HCT116 (cell line): ENCODE measurements around the gene THADA. TPM values are rescaled to one million over a fixed set of nuclear protein-coding genes. Genes with fewer than 3 reads are reported as not detected.

Experiments
- ATAC-seq: fragments of 200-7000 bp; cut with Tn5 transposase; 2 replicates; pipeline ENCODE4 v1.9.1; 2020; ENCODE audit warnings: mild to moderate bottlenecking, moderate library complexity
- BruUV-seq: library from RNA; stranded (reverse); fragments of 400-500 nt; replicated peaks from 2 replicates; lab custom pipeline; 2021; lab: Mats Ljungman, UMichigan
- CTCF ChIA-PET: fragments of 300-600 bp; sonication (Branson Sonifier 250); formaldehyde crosslinking; loops from one replicate; lab custom pipeline; 2021; ENCODE audit warnings: antibody characterized with exemption; lab: Charles Lee
- POLR2A ChIA-PET: fragments of 300-600, 350-600 bp; sonication (Branson Sonifier 250); formaldehyde crosslinking; loops from one replicate; lab custom pipeline; 2021; ENCODE audit warnings: antibody characterized with exemption; lab: Charles Lee
- RAD21 ChIA-PET, 2 experiments: fragments of 300-600 bp; sonication (Branson Sonifier 250); formaldehyde crosslinking; loops; one replicate each; lab custom pipeline; 2023; ENCODE audit warnings: low total read pairs in 2 of 2; ENCODE audit not compliant: uncharacterized antibody in 2 of 2, unreplicated experiment in 2 of 2, low non-redundant PET in 1 of 2; lab: Charles Lee
- DNase-seq: peaks from one replicate; pipeline ENCODE4 v3.0.0-alpha.2; 2010; ENCODE audit warnings: low read depth, low spot score
- H2AFZ ChIP-seq: fragments of 200-600 bp; shearing (Covaris generic), sonication (generic); 2 replicates; pipeline ENCODE4 v1.6.1; 2017; ENCODE audit warnings: low read depth, mixed run types, mixed read lengths, antibody characterized with exemption, low read length; ENCODE audit not compliant: poor library complexity, severe bottlenecking
- H3K27ac ChIP-seq: 2 replicates; pipeline ENCODE4 v1.5.1; 2012; ENCODE audit warnings: low read depth, low read length
- H3K27me3 ChIP-seq: fragments of 200-600 bp; sonication (generic); 2 replicates; pipeline ENCODE4 v1.6.1; 2016; ENCODE audit warnings: mixed run types, low read length, mixed read lengths; ENCODE audit not compliant: insufficient read depth
- H3K36me3 ChIP-seq, 2 experiments: fragments of 200-500 bp in 1 of 2; fragments of 200-600 bp in 1 of 2; sonication (Bioruptor generic) in 1 of 2; sonication (generic) in 1 of 2; 2 replicates each; pipeline versions ENCODE4 v1.5.1 to v1.6.1; 2014 to 2016; ENCODE audit warnings: low read length in 2 of 2, inconsistent platforms in 1 of 2, mixed read lengths in 1 of 2, mixed run types in 1 of 2; ENCODE audit not compliant: insufficient read depth in 2 of 2, control insufficient read depth in 1 of 2
- H3K4me1 ChIP-seq, 2 experiments: fragments of 200-600 bp in 1 of 2; sonication (generic) in 1 of 2; 2 replicates each; pipeline versions ENCODE4 v1.5.1 to v1.6.1; 2012 to 2017; ENCODE audit warnings: low read length in 2 of 2, inconsistent platforms in 1 of 2, mild to moderate bottlenecking in 1 of 2, mixed read lengths in 1 of 2, mixed run types in 1 of 2, moderate library complexity in 1 of 2; ENCODE audit not compliant: insufficient read depth in 2 of 2, control insufficient read depth in 1 of 2
- H3K4me2 ChIP-seq: fragments of 200-600 bp; sonication (generic); 2 replicates; pipeline ENCODE4 v1.6.1; 2017; ENCODE audit warnings: mixed run types, low read length, mixed read lengths
- H3K4me3 ChIP-seq, 2 experiments: fragments of 200-600 bp in 1 of 2; sonication (generic) in 1 of 2; replicated peaks in 1 of 2; 2 replicates each; pipeline ENCODE4 v1.5.1; 2011 to 2016; ENCODE audit warnings: low read length in 2 of 2, control low read depth in 1 of 2, low read depth in 1 of 2, mild to moderate bottlenecking in 1 of 2, mixed read lengths in 1 of 2, mixed run types in 1 of 2
- H3K79me2 ChIP-seq: fragments of 200-600 bp; sonication (generic); 2 replicates; pipeline ENCODE4 v1.6.1; 2017; ENCODE audit warnings: mild to moderate bottlenecking, mixed run types, low read length, moderate library complexity, mixed read lengths; ENCODE audit not compliant: insufficient read depth
- H3K9ac ChIP-seq: fragments of 200-600 bp; sonication (generic); 2 replicates; pipeline ENCODE4 v1.6.1; 2016; ENCODE audit warnings: low read length, mixed read lengths
- H3K9me2 ChIP-seq: fragments of 200-600 bp; sonication (generic), shearing (Covaris generic); 2 replicates; pipeline ENCODE4 v1.6.1; 2017; ENCODE audit warnings: mixed run types, mild to moderate bottlenecking, moderate library complexity; ENCODE audit not compliant: insufficient read depth
- H3K9me3 ChIP-seq, 2 experiments: fragments of 200-500 bp in 1 of 2; fragments of 200-600 bp in 1 of 2; sonication (Bioruptor generic) in 1 of 2; sonication (generic) in 1 of 2; 2 replicates each; pipeline ENCODE4 v1.6.1; 2014 to 2017; ENCODE audit warnings: low read length in 2 of 2, mixed read lengths in 2 of 2, inconsistent platforms in 1 of 2, low read depth in 1 of 2, mild to moderate bottlenecking in 1 of 2, mixed run types in 1 of 2, moderate library complexity in 1 of 2; ENCODE audit not compliant: control insufficient read depth in 1 of 2, insufficient read depth in 1 of 2
- H4K20me1 ChIP-seq: fragments of 200-600 bp; sonication (generic), shearing (Covaris generic); 2 replicates; pipeline ENCODE4 v1.6.1; 2017; ENCODE audit warnings: mixed run types, mild to moderate bottlenecking, moderate library complexity; ENCODE audit not compliant: insufficient read depth
- EZH2phosphoT487 ChIP-seq: fragments of 200-600 bp; IDR thresholded peaks from 2 replicates; pipeline ENCODE4 v1.6.1; 2018; ENCODE audit warnings: antibody characterized with exemption, borderline replicate concordance
- FOSL1 ChIP-seq: IDR thresholded peaks from 2 replicates; pipeline ENCODE4 v1.6.1; 2012; ENCODE audit warnings: low read depth
- POLR2A ChIP-seq: IDR thresholded peaks from 2 replicates; pipeline ENCODE4 v1.7.0; 2011; ENCODE audit warnings: borderline replicate concordance; ENCODE audit not compliant: insufficient read depth, insufficient read length; ENCODE audit errors: extremely low read depth
- POLR2AphosphoS5 ChIP-seq: IDR thresholded peaks from 2 replicates; pipeline ENCODE4 v1.6.1; 2011; ENCODE audit warnings: mild to moderate bottlenecking, low read depth, low read length, moderate library complexity
- SIN3A ChIP-seq: IDR thresholded peaks from 2 replicates; pipeline ENCODE4 v1.6.1; 2012; ENCODE audit warnings: low read depth
- SP1 ChIP-seq: IDR thresholded peaks from 2 replicates; pipeline ENCODE4 v1.6.1; 2012; ENCODE audit warnings: low read depth
- SRF ChIP-seq: IDR thresholded peaks from 2 replicates; pipeline ENCODE4 v1.6.1; 2012; ENCODE audit warnings: low read depth
- YY1 ChIP-seq: IDR thresholded peaks from 2 replicates; pipeline ENCODE4 v1.6.1; 2011; ENCODE audit warnings: low read length, low read depth, moderate library complexity, mild to moderate bottlenecking; ENCODE audit not compliant: insufficient replicate concordance; ENCODE audit errors: extremely low read depth
- ZFX ChIP-seq: fragments of 450-650 bp; IDR thresholded peaks from 2 replicates; pipeline ENCODE4 v1.6.1; 2017
- ZNF274 ChIP-seq: fragments of 200-500 bp; sonication (Bioruptor generic); IDR thresholded peaks from 2 replicates; pipeline ENCODE4 v1.6.1; 2014; ENCODE audit warnings: mild to moderate bottlenecking, low read depth, low read length, inconsistent platforms
- intact Hi-C: fragments of 100-400 bp; cut with micrococcal nuclease; formaldehyde crosslinking; loops from 2 replicates; pipeline ENCODE4 v1.10.0; 2022
- total RNA-seq: library from RNA; stranded (reverse); gene quantifications from one replicate; pipeline ENCODE4 v1.2.1, GENCODE V29; 2021; ENCODE audit not compliant: unreplicated experiment
- TF ChIP-seq, protein P1 (sequence below): IDR thresholded peaks from 2 replicates; pipeline ENCODE4 v1.6.1; 2012; ENCODE audit warnings: low read depth
- TF ChIP-seq, protein P2 (sequence below), 3 experiments: fragments of 200-600 bp in 1 of 3; sonication (generic) in 1 of 3; IDR thresholded peaks in 2 of 3; conservative IDR thresholded peaks in 1 of 3; 2 replicates each; pipeline ENCODE4 v1.5.1; 2012 to 2017; ENCODE audit warnings: low read depth in 2 of 3, low read length in 2 of 3, antibody characterized with exemption in 1 of 3, borderline replicate concordance in 1 of 3, control low read depth in 1 of 3, mild to moderate bottlenecking in 1 of 3, mixed read lengths in 1 of 3, mixed run types in 1 of 3, moderate library complexity in 1 of 3; ENCODE audit not compliant: insufficient read depth in 1 of 3
- TF ChIP-seq, protein P3 (sequence below): IDR thresholded peaks from 2 replicates; pipeline ENCODE4 v1.6.1; 2011; ENCODE audit warnings: mild to moderate bottlenecking, low read length, moderate library complexity; ENCODE audit not compliant: insufficient replicate concordance; ENCODE audit errors: extremely low read depth

The THADA gene
- total RNA-seq, 1 experiment from 2014 or later: 30.7 TPM

DNA sequence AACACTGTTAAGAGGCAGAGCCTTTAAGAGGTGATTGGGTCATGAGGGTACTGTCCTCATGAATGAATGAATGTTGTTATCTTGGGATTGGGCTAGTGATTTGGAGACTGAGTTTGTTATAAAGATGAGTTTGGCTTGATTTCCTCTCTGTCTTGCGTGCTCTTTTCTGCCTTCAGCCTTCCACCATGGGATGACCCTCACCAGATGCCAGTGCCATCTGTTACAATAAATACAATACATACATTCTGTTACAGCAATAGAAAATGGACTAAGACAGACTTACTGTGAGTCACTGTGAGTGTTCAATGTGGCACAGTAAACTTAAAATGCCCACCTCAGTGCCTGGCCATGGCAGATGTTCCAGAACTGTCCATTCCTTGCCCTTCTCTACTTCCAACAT is 274.4 kb downstream of the THADA start:
- no peaks in the 10 kb centered on the region for H3K9me3 ChIP-seq
- no peak for TF ChIP-seq YY1
- TF ChIP-seq, protein P1, sequence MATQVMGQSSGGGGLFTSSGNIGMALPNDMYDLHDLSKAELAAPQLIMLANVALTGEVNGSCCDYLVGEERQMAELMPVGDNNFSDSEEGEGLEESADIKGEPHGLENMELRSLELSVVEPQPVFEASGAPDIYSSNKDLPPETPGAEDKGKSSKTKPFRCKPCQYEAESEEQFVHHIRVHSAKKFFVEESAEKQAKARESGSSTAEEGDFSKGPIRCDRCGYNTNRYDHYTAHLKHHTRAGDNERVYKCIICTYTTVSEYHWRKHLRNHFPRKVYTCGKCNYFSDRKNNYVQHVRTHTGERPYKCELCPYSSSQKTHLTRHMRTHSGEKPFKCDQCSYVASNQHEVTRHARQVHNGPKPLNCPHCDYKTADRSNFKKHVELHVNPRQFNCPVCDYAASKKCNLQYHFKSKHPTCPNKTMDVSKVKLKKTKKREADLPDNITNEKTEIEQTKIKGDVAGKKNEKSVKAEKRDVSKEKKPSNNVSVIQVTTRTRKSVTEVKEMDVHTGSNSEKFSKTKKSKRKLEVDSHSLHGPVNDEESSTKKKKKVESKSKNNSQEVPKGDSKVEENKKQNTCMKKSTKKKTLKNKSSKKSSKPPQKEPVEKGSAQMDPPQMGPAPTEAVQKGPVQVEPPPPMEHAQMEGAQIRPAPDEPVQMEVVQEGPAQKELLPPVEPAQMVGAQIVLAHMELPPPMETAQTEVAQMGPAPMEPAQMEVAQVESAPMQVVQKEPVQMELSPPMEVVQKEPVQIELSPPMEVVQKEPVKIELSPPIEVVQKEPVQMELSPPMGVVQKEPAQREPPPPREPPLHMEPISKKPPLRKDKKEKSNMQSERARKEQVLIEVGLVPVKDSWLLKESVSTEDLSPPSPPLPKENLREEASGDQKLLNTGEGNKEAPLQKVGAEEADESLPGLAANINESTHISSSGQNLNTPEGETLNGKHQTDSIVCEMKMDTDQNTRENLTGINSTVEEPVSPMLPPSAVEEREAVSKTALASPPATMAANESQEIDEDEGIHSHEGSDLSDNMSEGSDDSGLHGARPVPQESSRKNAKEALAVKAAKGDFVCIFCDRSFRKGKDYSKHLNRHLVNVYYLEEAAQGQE: no peak
- no peak for TF ChIP-seq POLR2AphosphoS5
- no TSS peak for BruUV-seq
- H3K27ac ChIP-seq: no peak overlapping the region
- H4K20me1 ChIP-seq: no peaks in the 10 kb centered on the region
- POLR2A ChIA-PET: no interaction called here
- no peaks in the 10 kb centered on the region for H3K9me2 ChIP-seq
- intact Hi-C loops: no loop called here
- H3K79me2 ChIP-seq: no peaks in the 10 kb centered on the region
- no peak overlapping the region for H3K9ac ChIP-seq
- RAD21 ChIA-PET: no interaction called here
- no peak overlapping the region for H2AFZ ChIP-seq
- no peak for DNase-seq
- no peak overlapping the region for H3K4me2 ChIP-seq
- H3K4me1 ChIP-seq: peaks cover 0 to 23% of the 10 kb centered on the region in 2 experiments; a peak in 2 of 4 replicates
- no peak overlapping the region for H3K4me3 ChIP-seq
- CTCF ChIA-PET: no interaction called here
- ATAC-seq: no peak
- H3K36me3 ChIP-seq: no peaks in the 10 kb centered on the region
- no peaks in the 10 kb centered on the region for H3K27me3 ChIP-seq

DNA sequence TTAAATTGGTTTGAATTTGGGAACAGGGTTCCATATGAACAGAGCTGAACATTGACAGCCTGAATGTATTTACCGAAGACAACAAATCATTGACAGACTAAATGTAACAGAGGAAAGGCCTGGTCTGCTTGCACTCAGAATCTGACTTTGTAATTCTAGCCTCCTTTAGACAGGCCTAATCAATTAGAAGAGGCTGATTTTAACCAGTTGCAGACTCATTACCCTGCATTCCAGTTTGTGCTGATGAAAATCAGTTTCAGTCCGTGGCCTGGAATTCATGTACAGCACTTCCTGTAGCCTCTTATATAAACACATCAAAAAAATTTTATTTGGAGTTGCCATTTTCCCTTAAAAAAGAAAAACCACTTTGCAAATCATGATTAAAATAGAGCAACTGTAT is 276.3 kb downstream of the THADA start:
- Histone ChIP-seq H3K36me3 (no peaks in the 10 kb centered on the region), H4K20me1 (no peaks in the 10 kb centered on the region), H3K4me2 (no peak overlapping the region), H3K4me3 (no peak overlapping the region), H3K79me2 (no peaks in the 10 kb centered on the region), H3K27ac (no peak overlapping the region), H2AFZ (no peak overlapping the region), H3K9me2 (no peaks in the 10 kb centered on the region), H3K27me3 (no peaks in the 10 kb centered on the region), H3K4me1 (peaks cover 0 to 27% of the 10 kb centered on the region in 2 experiments; a peak in 2 of 4 replicates), H3K9me3 (no peaks in the 10 kb centered on the region), H3K9ac (no peak overlapping the region)
- POLR2A ChIA-PET: no interaction called here
- ATAC-seq: no peak
- RAD21 ChIA-PET: no interaction called here
- BruUV-seq: no TSS peak
- CTCF ChIA-PET: interaction anchor here (1.2 kb wide), 1 partner anchor 165 kb away, joined by 4 read pairs; no protein-coding TSS in a partner anchor
- intact Hi-C loops: no loop called here
- DNase-seq: no peak
- TF ChIP-seq, protein P2, sequence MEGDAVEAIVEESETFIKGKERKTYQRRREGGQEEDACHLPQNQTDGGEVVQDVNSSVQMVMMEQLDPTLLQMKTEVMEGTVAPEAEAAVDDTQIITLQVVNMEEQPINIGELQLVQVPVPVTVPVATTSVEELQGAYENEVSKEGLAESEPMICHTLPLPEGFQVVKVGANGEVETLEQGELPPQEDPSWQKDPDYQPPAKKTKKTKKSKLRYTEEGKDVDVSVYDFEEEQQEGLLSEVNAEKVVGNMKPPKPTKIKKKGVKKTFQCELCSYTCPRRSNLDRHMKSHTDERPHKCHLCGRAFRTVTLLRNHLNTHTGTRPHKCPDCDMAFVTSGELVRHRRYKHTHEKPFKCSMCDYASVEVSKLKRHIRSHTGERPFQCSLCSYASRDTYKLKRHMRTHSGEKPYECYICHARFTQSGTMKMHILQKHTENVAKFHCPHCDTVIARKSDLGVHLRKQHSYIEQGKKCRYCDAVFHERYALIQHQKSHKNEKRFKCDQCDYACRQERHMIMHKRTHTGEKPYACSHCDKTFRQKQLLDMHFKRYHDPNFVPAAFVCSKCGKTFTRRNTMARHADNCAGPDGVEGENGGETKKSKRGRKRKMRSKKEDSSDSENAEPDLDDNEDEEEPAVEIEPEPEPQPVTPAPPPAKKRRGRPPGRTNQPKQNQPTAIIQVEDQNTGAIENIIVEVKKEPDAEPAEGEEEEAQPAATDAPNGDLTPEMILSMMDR (IDR thresholded peaks at IDR 0.05 in 2 of 3, conservative IDR thresholded peaks at IDR 0.05 in 1 of 3; ENCODE audit: borderline replicate concordance in 1 of 3, insufficient read depth in 1 of 3, low read depth in 2 of 3, low read length in 2 of 3): no peak
- no peak for TF ChIP-seq FOSL1
- no peak for TF ChIP-seq POLR2AphosphoS5
- TF ChIP-seq, protein P3, sequence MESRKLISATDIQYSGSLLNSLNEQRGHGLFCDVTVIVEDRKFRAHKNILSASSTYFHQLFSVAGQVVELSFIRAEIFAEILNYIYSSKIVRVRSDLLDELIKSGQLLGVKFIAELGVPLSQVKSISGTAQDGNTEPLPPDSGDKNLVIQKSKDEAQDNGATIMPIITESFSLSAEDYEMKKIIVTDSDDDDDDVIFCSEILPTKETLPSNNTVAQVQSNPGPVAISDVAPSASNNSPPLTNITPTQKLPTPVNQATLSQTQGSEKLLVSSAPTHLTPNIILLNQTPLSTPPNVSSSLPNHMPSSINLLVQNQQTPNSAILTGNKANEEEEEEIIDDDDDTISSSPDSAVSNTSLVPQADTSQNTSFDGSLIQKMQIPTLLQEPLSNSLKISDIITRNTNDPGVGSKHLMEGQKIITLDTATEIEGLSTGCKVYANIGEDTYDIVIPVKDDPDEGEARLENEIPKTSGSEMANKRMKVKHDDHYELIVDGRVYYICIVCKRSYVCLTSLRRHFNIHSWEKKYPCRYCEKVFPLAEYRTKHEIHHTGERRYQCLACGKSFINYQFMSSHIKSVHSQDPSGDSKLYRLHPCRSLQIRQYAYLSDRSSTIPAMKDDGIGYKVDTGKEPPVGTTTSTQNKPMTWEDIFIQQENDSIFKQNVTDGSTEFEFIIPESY: no peak
- no peak for TF ChIP-seq ZNF274
- no peak for TF ChIP-seq ZFX
- TF ChIP-seq SIN3A: no peak
- no peak for TF ChIP-seq SRF
- no peak for TF ChIP-seq EZH2phosphoT487
- no peak for TF ChIP-seq POLR2A
- no peak for TF ChIP-seq SP1
